ENCODE data around the gene KIF19. TPM values are rescaled to one million over a fixed set of nuclear protein-coding genes. Genes with fewer than 3 reads are reported as not detected.

The KIF19 gene
- total RNA-seq, 2 experiments from 2014 or later: 0.37 TPM

DNA sequence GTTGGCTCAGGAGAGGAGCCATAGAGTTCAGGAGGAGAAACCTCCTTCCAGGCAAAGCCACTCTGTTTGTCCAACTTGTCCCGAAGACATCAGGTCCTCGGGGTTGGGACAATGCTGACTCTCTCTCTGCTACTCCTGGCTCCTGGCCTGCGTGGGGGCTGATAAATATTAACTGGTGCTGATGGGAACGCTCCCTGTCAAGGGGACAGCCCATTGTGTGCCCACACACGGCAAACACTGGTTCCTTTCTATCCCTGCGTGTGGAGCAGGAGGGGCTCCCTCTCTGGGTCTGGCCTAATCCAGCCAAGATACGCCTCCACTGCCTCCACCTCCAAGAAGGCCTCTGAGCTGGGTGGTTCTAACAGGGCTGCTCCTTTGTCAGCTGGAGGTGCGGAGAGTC lies 4.4 kb downstream of the KIF19 start:
- POLR2A ChIA-PET: no interaction called here
- H3K9me3 Mint-ChIP-seq (ENCODE audit: insufficient read depth): no peaks in the 10 kb centered on the region

DNA sequence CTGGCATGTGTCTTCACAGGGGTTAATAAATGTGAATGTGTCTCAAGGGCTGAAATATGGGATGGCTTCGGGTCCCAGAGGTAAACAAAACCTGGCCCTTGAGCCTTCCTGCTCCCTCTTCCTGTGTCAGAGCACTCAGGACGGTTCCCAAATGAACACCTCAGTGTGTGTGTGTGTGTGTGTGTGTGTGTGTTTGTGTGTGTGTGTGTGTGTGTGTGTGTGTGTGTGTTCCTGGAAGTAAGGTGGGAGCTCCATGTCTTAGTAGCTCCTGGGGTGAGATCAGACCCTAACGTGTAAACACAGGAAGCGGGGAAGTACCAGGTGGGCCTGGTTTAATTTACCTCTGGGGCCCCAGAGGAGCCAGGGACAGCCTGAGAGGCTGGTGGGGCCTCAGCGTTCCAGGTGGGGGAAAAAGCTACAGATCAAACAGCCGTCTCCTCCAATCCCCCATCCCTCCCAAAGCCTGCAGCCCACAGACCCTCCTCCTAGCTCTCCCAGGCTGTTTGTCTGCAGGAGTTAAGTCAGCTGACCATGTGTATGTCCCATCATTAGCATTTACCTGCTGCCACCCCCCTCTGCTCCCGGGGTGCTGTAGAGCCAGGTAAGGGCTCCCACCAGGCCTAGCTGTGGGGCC lies 6.1 kb downstream of the KIF19 start:
- ChIA-PET POLR2A (no interaction called here), CTCF (interaction anchor here (0.9 kb wide), 1 partner anchor 31 kb away, joined by 3 read pairs; no protein-coding TSS in a partner anchor)
- Mint-ChIP-seq H3K4me3 (no peak overlapping the region), H3K4me1 (ENCODE audit: low read depth) (peaks cover 18% of the 10 kb centered on the region), H3K27ac (no peak overlapping the region), H3K9me3 (ENCODE audit: insufficient read depth) (no peaks in the 10 kb centered on the region), H3K27me3 (ENCODE audit: low read depth) (peaks cover 1% of the 10 kb centered on the region), H3K36me3 (ENCODE audit: low read depth) (no peaks in the 10 kb centered on the region)
- ATAC-seq (no peak), DNase-seq (no peak)

More for the DNA sequence above, 4.4 kb downstream of the KIF19 start:
- ATAC-seq: no peak
- Mint-ChIP-seq H3K36me3 (ENCODE audit: low read depth) (no peaks in the 10 kb centered on the region), H3K27me3 (ENCODE audit: low read depth) (peaks cover 5% of the 10 kb centered on the region), H3K27ac (no peak overlapping the region), H3K4me1 (ENCODE audit: low read depth) (peaks cover 29% of the 10 kb centered on the region), H3K4me3 (no peak overlapping the region)
- no peak for DNase-seq
- CTCF ChIA-PET: no interaction called here

DNA sequence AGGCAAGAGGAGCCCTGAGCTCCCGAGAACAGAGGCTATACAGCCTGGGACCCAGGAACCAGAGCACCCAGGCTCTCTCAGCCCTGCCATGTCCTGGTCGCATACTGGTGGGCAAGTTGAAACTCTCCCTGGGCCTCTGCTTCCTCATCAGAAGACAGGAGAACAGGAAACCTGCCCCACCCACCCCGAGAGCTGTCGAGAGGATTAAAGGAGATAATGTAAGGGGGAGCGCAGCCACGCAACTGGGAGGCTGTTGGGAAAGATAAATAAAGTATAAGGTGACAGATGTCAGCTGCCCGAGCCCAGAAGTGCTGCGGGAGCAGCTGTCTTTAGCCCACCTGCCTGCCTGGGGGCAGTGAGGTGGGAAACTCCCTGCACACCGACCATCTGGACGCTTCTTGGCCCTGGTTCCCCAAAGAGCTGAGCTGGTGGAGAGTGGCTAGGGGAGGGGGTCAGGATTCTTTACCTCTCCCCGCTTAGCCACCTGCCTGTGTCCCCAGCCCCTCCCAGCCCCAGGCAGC lies 6.8 kb downstream of the KIF19 start:
- CTCF ChIA-PET: no interaction called here
- H3K36me3 Mint-ChIP-seq (ENCODE audit: low read depth): no peaks in the 10 kb centered on the region
- H3K9me3 Mint-ChIP-seq (ENCODE audit: insufficient read depth): no peaks in the 10 kb centered on the region

DNA sequence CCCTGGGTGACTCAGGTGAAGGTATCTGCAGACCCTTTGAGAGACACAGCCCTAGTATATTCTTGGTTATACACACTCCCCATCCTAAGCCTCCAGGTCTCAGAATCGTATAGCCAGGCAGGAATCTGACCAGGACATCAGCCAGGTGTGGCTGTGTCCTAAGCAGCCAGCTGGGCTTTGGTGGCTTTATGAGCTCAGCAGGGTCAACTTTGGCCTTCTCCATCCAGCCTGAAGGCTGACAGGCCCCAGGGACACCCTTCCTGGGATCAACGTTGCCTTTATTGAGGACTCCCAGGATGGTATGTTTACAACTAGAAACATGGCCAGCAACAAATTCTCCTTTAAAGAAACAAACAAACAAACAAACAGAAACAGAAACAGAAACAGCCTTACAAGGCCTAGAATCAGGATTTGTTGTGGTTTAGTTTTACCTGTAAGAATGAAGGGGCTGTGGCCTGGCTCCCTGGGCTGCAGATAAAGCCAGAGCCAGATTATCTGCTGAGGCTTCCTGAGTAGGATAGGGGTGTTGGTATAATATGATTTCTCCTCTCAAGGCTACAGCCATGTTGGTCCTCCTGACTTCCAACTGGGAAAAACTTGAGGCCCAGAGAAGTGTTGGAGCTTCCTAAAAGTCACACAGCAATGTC lies 8.5 kb downstream of the KIF19 start:
- ATAC-seq: no peak
- CTCF ChIA-PET: interaction anchor here (1.3 kb wide), 1 partner anchor 45 kb away, joined by 3 read pairs; no protein-coding TSS in a partner anchor
- H3K27ac Mint-ChIP-seq: no peak overlapping the region
- H3K9me3 Mint-ChIP-seq (ENCODE audit: insufficient read depth): no peaks in the 10 kb centered on the region
- peaks cover 1% of the 10 kb centered on the region for H3K27me3 Mint-ChIP-seq (ENCODE audit: low read depth)
- no peaks in the 10 kb centered on the region for H3K36me3 Mint-ChIP-seq (ENCODE audit: low read depth)
- POLR2A ChIA-PET: no interaction called here
- no peak for DNase-seq
- H3K4me3 Mint-ChIP-seq: no peak overlapping the region
- peaks cover 3% of the 10 kb centered on the region for H3K4me1 Mint-ChIP-seq (ENCODE audit: low read depth)

More for the DNA sequence above, 6.8 kb downstream of the KIF19 start:
- no peak for DNase-seq
- no peak for ATAC-seq
- POLR2A ChIA-PET: no interaction called here
- Mint-ChIP-seq H3K4me1 (ENCODE audit: low read depth) (peaks cover 15% of the 10 kb centered on the region), H3K27ac (no peak overlapping the region), H3K27me3 (ENCODE audit: low read depth) (peaks cover 1% of the 10 kb centered on the region), H3K4me3 (no peak overlapping the region)

DNA sequence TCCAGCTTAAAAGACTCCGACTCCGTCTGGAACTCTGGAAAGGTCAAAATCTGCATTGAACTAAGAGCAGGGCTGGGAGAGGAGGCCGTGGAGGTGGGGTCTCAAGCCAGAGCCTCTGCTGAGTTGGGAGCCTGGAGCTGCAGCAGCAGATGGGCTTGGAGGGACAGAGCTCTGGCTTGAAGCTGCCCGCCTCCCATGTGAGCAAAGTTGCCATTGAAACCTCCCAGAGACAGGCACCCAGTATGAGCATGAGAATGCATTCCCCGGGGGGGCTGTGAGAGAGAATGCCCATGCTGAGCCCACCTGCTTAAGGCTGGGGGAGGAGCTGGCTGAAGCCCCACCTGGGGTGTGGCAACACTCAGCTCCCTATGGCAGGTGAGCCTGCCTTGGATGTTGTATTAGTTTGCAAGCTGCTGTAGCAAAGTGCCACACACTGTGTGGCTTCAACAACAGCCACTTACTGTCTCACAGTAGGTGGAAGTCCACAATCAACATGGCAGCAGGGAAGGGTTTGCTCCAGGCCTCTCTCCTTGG lies 9.6 kb downstream of the KIF19 start:
- CTCF ChIA-PET: interaction anchor here (0.6 to 1.3 kb wide), 2 partner anchors 44 to 456 kb away, joined by 3 to 5 read pairs; no protein-coding TSS in a partner anchor
- no peak for ATAC-seq
- H3K36me3 Mint-ChIP-seq (ENCODE audit: low read depth): no peaks in the 10 kb centered on the region
- no peaks in the 10 kb centered on the region for H3K9me3 Mint-ChIP-seq (ENCODE audit: insufficient read depth)
- no peak for DNase-seq
- H3K27me3 Mint-ChIP-seq (ENCODE audit: low read depth): peaks cover 1% of the 10 kb centered on the region
- POLR2A ChIA-PET: no interaction called here
- H3K4me3 Mint-ChIP-seq: no peak overlapping the region
- H3K27ac Mint-ChIP-seq: no peak overlapping the region
- no peaks in the 10 kb centered on the region for H3K4me1 Mint-ChIP-seq (ENCODE audit: low read depth)

DNA sequence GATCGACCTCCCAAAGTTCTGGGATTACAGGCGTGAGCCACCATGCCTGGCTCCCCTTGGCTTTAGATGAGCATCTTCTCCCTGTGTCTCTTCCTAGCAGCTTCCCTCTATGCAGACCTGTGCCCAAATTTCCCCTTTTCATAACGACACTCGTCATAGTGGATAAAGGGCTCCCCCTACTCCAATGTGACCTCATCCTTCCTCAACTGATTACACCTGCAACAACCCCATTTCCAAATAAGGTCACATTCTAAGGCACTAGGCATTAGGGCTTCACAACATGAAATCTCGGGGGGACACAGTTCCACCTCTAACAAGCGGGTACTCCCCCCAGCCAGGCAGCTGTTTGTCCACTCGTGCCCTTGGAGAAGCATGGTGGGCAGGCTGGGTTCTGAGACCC lies 10.3 kb downstream of the KIF19 start:
- ChIA-PET CTCF (interaction anchor here (0.6 to 1.3 kb wide), 3 partner anchors 32 to 455 kb away, joined by 3 to 5 read pairs (median 5); no protein-coding TSS in a partner anchor), POLR2A (no interaction called here)
- Mint-ChIP-seq H3K4me3 (no peak overlapping the region), H3K4me1 (ENCODE audit: low read depth) (no peaks in the 10 kb centered on the region), H3K36me3 (ENCODE audit: low read depth) (no peaks in the 10 kb centered on the region), H3K27ac (no peak overlapping the region), H3K9me3 (ENCODE audit: insufficient read depth) (no peaks in the 10 kb centered on the region), H3K27me3 (ENCODE audit: low read depth) (peaks cover 1% of the 10 kb centered on the region)
- ATAC-seq: no peak
- no peak for DNase-seq

DNA sequence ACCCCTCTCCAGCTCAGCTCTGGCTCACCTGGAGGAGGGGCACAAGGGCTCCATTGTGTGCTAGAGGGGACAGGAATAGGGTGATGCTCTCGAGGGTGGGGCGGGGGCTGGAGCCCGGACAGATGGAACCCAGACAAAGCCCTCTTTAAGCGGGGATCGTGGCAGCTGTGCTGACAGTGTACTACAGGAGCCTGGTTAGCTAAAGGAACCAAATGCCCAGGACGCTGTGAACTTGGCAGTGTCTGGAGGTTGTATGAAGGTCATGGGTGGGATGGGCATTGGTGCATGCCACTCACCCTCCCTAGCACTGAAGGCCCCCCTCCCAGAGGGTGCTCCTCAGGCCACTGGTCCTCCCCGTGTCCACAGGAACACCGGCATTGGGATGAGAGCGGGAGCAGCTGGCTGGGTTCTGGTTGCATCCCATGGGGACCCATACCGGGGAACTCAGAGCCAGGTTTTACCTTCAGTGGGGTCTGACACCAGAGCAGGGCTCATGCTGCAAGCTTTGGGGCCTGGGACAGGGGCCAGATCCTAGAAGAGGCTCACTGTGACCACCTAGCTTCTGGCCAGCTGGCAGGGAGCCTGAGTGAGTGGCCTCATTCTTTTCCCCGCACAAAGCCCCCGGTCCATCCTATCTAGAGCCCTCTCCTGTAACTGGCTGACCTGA lies 11.9 kb downstream of the KIF19 start:
- POLR2A ChIA-PET: no interaction called here
- DNase-seq (no peak), ATAC-seq (no peak)
- H3K9me3 Mint-ChIP-seq (ENCODE audit: insufficient read depth): no peaks in the 10 kb centered on the region
- H3K27me3 Mint-ChIP-seq (ENCODE audit: low read depth): peaks cover 1% of the 10 kb centered on the region
- H3K36me3 Mint-ChIP-seq (ENCODE audit: low read depth): no peaks in the 10 kb centered on the region
- no peaks in the 10 kb centered on the region for H3K4me1 Mint-ChIP-seq (ENCODE audit: low read depth)
- no peak overlapping the region for H3K27ac Mint-ChIP-seq
- CTCF ChIA-PET: no interaction called here
- H3K4me3 Mint-ChIP-seq: no peak overlapping the region

DNA sequence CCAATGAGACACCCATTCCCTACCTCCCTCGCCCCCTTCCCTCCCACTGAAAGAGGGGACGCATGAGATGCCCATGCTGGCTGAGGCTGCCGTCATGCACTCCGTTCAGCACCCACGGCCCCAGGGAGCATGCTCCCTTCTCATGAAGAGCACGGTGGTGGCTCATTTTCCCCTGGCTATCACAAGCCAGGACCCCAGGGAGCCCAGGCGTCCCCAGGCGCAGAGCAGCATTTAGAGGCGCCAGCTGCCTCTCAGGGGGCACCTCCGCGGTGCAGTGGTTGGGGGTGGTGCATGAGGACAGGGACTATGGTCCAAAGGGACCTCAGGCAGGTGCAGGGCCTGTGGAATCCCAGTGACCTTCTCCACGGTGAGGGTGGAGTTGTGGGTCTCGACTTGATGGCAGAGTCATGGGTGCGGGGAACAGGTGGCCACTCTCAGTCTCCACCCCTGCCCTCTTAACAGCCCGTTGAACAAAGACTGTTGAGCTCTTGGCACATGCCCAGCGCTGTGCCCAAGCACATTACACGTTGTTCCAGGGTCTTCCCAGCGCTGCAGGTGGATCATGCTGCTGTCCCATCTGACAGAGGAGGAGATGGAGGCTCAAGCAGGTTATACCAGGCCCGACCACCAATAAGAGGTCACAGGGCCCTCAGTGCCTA lies 13.6 kb downstream of the KIF19 start:
- Mint-ChIP-seq H3K4me1 (ENCODE audit: low read depth) (no peaks in the 10 kb centered on the region), H3K4me3 (no peak overlapping the region), H3K9me3 (ENCODE audit: insufficient read depth) (no peaks in the 10 kb centered on the region), H3K36me3 (ENCODE audit: low read depth) (no peaks in the 10 kb centered on the region), H3K27ac (no peak overlapping the region), H3K27me3 (ENCODE audit: low read depth) (peaks cover 1% of the 10 kb centered on the region)
- ChIA-PET CTCF (no interaction called here), POLR2A (no interaction called here)
- DNase-seq: no peak
- ATAC-seq: no peak

DNA sequence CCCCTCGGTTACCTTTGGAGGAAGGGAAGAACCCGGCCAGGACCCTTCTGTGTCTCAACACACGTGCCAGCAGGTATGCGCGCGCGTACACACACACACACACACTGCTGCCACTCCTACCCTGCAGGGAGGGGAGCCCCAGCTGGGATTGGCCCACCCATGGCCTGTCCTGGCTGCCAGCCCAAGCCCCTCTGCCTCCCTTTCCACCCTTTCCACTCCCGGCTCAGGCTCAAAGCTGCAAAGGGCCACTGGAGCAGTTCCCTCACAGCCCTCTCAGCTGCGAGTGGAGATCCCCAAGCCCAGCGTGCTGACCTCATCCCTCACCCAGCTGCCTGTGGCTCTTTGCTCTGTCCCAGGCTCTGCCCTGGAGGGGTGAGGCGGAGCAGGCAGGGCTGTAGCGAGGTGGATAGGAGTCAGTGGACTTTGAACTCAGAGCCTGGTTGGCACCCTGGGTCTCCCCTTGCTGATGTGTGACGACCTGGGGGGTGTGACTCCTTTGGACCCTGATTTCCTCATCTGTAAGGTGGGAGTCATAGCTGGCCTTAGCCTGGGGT lies 14.5 kb downstream of the KIF19 start:
- H3K27ac Mint-ChIP-seq: no peak overlapping the region
- no peak for DNase-seq
- H3K9me3 Mint-ChIP-seq (ENCODE audit: insufficient read depth): no peaks in the 10 kb centered on the region
- no peak overlapping the region for H3K4me3 Mint-ChIP-seq
- CTCF ChIA-PET: no interaction called here
- peaks cover 1% of the 10 kb centered on the region for H3K27me3 Mint-ChIP-seq (ENCODE audit: low read depth)
- H3K36me3 Mint-ChIP-seq (ENCODE audit: low read depth): no peaks in the 10 kb centered on the region
- POLR2A ChIA-PET: no interaction called here
- ATAC-seq: no peak
- H3K4me1 Mint-ChIP-seq (ENCODE audit: low read depth): no peaks in the 10 kb centered on the region

DNA sequence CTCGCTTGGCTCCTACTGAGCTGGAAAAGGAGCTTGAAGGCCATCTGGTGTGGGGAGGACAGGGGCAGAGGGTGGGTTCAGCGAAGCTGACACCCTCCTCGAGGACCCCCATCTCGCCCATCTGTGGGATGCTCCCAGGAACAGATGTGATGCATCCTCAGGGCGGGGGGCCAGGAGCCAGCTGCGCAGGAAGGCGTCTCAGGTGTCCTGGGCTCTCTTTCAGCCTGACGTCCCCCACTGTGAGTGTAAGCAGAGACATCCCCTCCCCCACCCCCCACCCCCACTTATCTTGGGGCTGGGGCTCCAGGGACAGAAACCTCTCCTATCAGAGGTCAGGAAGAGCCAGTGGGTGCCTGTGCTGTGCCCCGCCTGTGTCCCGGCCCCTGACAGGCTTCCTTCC lies 16.2 kb downstream of the KIF19 start:
- no peaks in the 10 kb centered on the region for H3K27me3 Mint-ChIP-seq (ENCODE audit: low read depth)
- DNase-seq (no peak), ATAC-seq (no peak)
- no peaks in the 10 kb centered on the region for H3K4me1 Mint-ChIP-seq (ENCODE audit: low read depth)
- no peaks in the 10 kb centered on the region for H3K36me3 Mint-ChIP-seq (ENCODE audit: low read depth)
- no peak overlapping the region for H3K4me3 Mint-ChIP-seq
- H3K27ac Mint-ChIP-seq: no peak overlapping the region
- H3K9me3 Mint-ChIP-seq (ENCODE audit: insufficient read depth): no peaks in the 10 kb centered on the region
- CTCF ChIA-PET: no interaction called here
- POLR2A ChIA-PET: no interaction called here

DNA sequence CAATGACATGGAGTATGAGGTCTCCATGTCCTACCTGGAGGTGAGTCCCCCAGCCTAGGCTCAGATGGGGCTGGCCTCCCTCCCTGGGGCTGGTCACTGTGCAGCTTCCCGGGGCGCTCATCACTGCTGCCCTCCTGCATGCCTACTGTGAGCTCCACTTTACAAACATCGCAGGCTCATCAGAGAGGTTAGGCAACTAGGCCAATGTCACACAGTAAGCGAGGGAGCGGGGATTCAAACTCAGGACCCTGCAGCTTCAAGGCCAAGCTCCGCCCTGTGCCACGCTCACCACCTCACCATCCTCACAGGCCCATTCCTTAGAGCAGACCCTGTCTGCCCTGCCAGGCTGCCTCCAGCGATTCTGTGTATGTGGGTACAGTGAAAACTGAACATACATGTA lies 17.1 kb downstream of the KIF19 start:
- CTCF ChIA-PET: no interaction called here
- no peak overlapping the region for H3K4me3 Mint-ChIP-seq
- H3K27ac Mint-ChIP-seq: no peak overlapping the region
- H3K9me3 Mint-ChIP-seq (ENCODE audit: insufficient read depth): no peaks in the 10 kb centered on the region
- no peaks in the 10 kb centered on the region for H3K36me3 Mint-ChIP-seq (ENCODE audit: low read depth)
- POLR2A ChIA-PET: no interaction called here
- ATAC-seq: no peak
- H3K4me1 Mint-ChIP-seq (ENCODE audit: low read depth): no peaks in the 10 kb centered on the region
- no peaks in the 10 kb centered on the region for H3K27me3 Mint-ChIP-seq (ENCODE audit: low read depth)
- no peak for DNase-seq

All from activated CD8-positive, alpha-beta T cell treated with anti-CD3 and anti-CD28 coated beads, Interleukin-2, amount 10 ng/mL, durations not matched to agents 7 days and 5 days (primary cell).